ENCODE data around the gene BCAS3.

DNA sequence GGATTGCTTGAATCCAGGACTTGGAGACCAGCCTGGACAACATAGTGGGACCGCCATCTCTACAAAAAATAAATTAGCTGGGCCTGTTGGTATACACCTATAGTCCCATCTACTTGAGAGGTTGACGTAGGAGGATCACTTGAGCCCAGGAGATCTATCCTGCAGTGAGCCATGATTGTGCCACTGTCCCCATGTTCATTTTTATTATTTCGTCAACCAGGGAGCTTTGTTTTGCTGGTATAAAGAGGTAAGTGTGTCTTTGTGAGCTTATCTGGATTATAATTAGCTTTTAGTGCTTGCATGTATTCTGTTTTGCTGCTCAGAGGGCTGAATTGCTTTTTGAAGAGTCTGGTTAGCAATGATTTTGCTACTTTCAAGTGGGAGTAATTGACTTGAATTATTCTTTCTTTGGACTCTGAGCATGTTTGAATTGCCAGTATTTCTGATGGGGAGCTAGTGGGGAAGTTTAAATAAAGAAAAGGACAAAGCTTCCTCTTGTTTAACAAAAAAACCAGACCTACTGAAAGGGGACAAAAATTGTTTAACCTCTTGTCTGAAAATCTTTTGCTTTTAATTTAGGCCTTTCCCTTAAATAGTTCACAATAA, 31.6 kb upstream of the BCAS3 start:
- TF ChIP-seq, protein P1, sequence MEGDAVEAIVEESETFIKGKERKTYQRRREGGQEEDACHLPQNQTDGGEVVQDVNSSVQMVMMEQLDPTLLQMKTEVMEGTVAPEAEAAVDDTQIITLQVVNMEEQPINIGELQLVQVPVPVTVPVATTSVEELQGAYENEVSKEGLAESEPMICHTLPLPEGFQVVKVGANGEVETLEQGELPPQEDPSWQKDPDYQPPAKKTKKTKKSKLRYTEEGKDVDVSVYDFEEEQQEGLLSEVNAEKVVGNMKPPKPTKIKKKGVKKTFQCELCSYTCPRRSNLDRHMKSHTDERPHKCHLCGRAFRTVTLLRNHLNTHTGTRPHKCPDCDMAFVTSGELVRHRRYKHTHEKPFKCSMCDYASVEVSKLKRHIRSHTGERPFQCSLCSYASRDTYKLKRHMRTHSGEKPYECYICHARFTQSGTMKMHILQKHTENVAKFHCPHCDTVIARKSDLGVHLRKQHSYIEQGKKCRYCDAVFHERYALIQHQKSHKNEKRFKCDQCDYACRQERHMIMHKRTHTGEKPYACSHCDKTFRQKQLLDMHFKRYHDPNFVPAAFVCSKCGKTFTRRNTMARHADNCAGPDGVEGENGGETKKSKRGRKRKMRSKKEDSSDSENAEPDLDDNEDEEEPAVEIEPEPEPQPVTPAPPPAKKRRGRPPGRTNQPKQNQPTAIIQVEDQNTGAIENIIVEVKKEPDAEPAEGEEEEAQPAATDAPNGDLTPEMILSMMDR (IDR thresholded peaks at IDR 0.05; ENCODE audit: insufficient read depth, low read depth, low read length): no peak
- TF ChIP-seq EZH2 (IDR thresholded peaks at IDR 0.05; ENCODE audit: insufficient read depth, low read length): no peak
